Measurements from ENCODE around the gene LTBP1.

LTBP1 gene

DNA sequence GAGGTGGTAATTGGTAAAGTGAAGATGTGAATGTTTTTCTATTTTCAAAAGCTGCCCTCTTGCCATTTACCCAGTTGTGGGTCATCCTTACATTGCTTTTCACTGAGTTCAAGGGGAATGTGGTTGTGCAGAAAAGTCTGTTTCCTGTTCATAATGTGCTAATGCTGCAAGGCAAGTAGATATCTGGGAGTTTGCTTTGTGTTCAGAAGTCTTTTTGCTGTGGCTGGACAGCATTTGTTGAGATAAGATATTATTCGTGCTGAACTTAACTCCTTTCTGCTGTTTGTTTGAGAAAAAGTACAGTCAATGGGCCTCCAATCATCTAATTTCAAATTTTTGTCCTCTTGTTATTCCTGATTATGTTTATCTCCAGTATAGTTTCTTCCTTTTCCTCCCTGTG, 263.2 kb downstream of the LTBP1 start:
- no peak for TF ChIP-seq FOXM1 (IDR thresholded peaks at IDR 0.05; ENCODE audit: borderline replicate concordance, low read depth)
- no peak for TF ChIP-seq TCF12 (IDR thresholded peaks at IDR 0.05; ENCODE audit: low read depth)
- TF ChIP-seq RAD21 (IDR thresholded peaks at IDR 0.05; ENCODE audit: low read depth): no peak
- no peak for TF ChIP-seq TEAD4 (IDR thresholded peaks at IDR 0.05)
- TF ChIP-seq, protein P1, sequence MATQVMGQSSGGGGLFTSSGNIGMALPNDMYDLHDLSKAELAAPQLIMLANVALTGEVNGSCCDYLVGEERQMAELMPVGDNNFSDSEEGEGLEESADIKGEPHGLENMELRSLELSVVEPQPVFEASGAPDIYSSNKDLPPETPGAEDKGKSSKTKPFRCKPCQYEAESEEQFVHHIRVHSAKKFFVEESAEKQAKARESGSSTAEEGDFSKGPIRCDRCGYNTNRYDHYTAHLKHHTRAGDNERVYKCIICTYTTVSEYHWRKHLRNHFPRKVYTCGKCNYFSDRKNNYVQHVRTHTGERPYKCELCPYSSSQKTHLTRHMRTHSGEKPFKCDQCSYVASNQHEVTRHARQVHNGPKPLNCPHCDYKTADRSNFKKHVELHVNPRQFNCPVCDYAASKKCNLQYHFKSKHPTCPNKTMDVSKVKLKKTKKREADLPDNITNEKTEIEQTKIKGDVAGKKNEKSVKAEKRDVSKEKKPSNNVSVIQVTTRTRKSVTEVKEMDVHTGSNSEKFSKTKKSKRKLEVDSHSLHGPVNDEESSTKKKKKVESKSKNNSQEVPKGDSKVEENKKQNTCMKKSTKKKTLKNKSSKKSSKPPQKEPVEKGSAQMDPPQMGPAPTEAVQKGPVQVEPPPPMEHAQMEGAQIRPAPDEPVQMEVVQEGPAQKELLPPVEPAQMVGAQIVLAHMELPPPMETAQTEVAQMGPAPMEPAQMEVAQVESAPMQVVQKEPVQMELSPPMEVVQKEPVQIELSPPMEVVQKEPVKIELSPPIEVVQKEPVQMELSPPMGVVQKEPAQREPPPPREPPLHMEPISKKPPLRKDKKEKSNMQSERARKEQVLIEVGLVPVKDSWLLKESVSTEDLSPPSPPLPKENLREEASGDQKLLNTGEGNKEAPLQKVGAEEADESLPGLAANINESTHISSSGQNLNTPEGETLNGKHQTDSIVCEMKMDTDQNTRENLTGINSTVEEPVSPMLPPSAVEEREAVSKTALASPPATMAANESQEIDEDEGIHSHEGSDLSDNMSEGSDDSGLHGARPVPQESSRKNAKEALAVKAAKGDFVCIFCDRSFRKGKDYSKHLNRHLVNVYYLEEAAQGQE (IDR thresholded peaks at IDR 0.05; ENCODE audit: low read depth): no peak
- no peak for TF ChIP-seq CEBPB (IDR thresholded peaks at IDR 0.05)

DNA sequence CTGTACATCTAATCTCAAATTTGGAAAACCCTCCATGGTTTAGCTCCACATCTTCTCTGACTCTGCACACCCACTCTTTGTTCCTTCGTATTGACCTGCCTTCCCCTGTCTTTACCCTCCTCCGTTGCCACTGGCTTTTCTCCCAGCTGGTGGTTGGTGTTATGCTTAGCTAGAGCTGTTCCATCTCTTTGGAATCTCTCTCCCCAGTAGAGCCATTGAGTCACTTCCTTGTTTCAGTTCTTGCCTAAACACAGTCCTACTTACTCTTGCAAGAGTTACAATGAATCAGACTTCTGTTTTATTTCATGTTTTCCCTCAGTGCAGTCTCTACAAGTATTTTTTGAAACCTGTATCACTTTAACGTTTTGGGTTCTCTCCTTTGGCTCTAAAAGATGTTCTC, 263.9 kb downstream of the LTBP1 start:
- TF ChIP-seq, protein P1 (IDR thresholded peaks at IDR 0.05; ENCODE audit: low read depth): no peak
- TF ChIP-seq ZBTB7A (IDR thresholded peaks at IDR 0.05; ENCODE audit: low read depth): no peak
- no peak for TF ChIP-seq CEBPB (IDR thresholded peaks at IDR 0.05)
- no peak for TF ChIP-seq YY1 (IDR thresholded peaks at IDR 0.05; ENCODE audit: low read depth)
- TF ChIP-seq NFIC (IDR thresholded peaks at IDR 0.05): no peak
- TF ChIP-seq CREB1 (IDR thresholded peaks at IDR 0.05; ENCODE audit: low read depth): no peak
- TF ChIP-seq RAD21 (IDR thresholded peaks at IDR 0.05; ENCODE audit: low read depth): no peak
- TF ChIP-seq TAF1 (IDR thresholded peaks at IDR 0.05; ENCODE audit: low read depth): no peak

DNA sequence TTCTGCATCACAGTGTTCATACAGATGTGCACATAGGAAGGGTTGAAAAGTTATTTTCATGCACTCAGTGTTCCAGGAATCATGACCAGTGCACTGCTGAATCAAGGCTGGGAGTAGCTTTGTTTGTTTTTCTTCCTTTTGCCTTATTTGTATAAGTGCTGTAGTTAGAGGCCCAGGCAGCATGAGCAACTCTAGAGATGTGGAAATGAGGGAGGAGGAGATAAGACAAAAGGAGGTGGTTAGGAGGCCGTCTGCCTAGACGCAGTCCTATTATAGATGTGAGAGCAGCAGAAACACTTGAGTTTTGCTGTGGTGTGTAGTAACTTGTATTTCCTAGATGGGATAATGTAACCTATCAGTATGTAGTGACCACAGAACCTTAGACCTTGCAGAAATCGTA, 265.4 kb downstream of the LTBP1 start:
- TF ChIP-seq FOXM1 (IDR thresholded peaks at IDR 0.05; ENCODE audit: borderline replicate concordance, low read depth) (no peak), EP300 (IDR thresholded peaks at IDR 0.05; ENCODE audit: borderline replicate concordance) (no peak)

DNA sequence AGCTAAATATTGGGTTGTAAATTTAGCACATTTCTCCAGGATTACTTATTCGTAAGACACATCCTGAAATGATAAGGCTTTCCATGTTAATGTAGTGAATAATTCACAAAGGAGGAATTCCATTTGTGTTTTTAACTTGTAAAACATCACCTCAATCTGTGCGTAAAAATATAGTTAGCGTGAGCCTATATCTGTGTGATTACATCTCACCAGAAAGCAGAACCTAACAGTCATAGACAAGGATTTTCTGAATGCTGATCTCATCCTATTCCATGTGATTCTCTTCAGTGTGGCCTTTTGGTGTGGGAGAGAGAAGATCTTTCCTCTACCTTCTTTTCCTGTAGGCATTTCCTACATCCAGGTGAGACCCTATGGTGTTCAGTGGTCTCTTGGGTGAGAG, 266.5 kb downstream of the LTBP1 start:
- no peak for TF ChIP-seq YY1 (IDR thresholded peaks at IDR 0.05; ENCODE audit: low read depth)
- no peak for TF ChIP-seq TAF1 (IDR thresholded peaks at IDR 0.05; ENCODE audit: low read depth)
- TF ChIP-seq CREB1 (IDR thresholded peaks at IDR 0.05; ENCODE audit: low read depth): no peak
- TF ChIP-seq FOXM1 (IDR thresholded peaks at IDR 0.05; ENCODE audit: borderline replicate concordance, low read depth): no peak
- TF ChIP-seq RAD21 (IDR thresholded peaks at IDR 0.05; ENCODE audit: low read depth): no peak
- TF ChIP-seq, protein P2, sequence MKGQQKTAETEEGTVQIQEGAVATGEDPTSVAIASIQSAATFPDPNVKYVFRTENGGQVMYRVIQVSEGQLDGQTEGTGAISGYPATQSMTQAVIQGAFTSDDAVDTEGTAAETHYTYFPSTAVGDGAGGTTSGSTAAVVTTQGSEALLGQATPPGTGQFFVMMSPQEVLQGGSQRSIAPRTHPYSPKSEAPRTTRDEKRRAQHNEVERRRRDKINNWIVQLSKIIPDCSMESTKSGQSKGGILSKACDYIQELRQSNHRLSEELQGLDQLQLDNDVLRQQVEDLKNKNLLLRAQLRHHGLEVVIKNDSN (IDR thresholded peaks at IDR 0.05): no peak
- no peak for TF ChIP-seq TCF12 (IDR thresholded peaks at IDR 0.05; ENCODE audit: low read depth)
- TF ChIP-seq EGR1 (IDR thresholded peaks at IDR 0.05): no peak
- TF ChIP-seq NFIC (IDR thresholded peaks at IDR 0.05): no peak
- TF ChIP-seq, protein P1 (IDR thresholded peaks at IDR 0.05; ENCODE audit: low read depth): no peak
- no peak for TF ChIP-seq TEAD4 (IDR thresholded peaks at IDR 0.05)
- TF ChIP-seq EP300 (IDR thresholded peaks at IDR 0.05; ENCODE audit: borderline replicate concordance): no peak
- TF ChIP-seq, protein P3, sequence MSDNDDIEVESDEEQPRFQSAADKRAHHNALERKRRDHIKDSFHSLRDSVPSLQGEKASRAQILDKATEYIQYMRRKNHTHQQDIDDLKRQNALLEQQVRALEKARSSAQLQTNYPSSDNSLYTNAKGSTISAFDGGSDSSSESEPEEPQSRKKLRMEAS (IDR thresholded peaks at IDR 0.05): no peak
- no peak for TF ChIP-seq CEBPB (IDR thresholded peaks at IDR 0.05)
- no peak for TF ChIP-seq ZBTB7A (IDR thresholded peaks at IDR 0.05; ENCODE audit: low read depth)

DNA sequence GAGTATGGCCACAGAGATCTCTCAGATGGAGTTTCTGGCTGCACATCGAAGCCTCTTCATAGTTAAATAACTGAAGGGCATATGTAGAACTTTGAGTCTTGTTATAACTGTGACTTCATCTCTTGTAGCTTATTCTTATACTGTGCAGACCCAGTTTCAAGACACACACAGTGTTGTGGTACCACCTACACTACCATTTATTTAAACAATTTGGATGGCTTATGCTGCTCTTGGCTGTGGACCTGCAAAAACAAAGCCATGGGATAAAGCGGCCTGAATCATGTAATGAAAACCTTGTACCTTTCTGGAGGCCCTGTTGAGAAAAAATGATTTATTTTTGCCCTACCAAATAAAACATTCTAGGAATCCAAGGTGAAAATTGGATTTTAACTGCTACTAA, 266.9 kb downstream of the LTBP1 start:
- TF ChIP-seq EP300 (IDR thresholded peaks at IDR 0.05; ENCODE audit: borderline replicate concordance): no peak
- no peak for TF ChIP-seq YY1 (IDR thresholded peaks at IDR 0.05; ENCODE audit: low read depth)
- TF ChIP-seq EGR1 (IDR thresholded peaks at IDR 0.05): no peak
- no peak for TF ChIP-seq CREB1 (IDR thresholded peaks at IDR 0.05; ENCODE audit: low read depth)
- no peak for TF ChIP-seq CEBPB (IDR thresholded peaks at IDR 0.05)
- no peak for TF ChIP-seq FOXM1 (IDR thresholded peaks at IDR 0.05; ENCODE audit: borderline replicate concordance, low read depth)
- no peak for TF ChIP-seq ZBTB7A (IDR thresholded peaks at IDR 0.05; ENCODE audit: low read depth)
- TF ChIP-seq TEAD4 (IDR thresholded peaks at IDR 0.05): no peak
- TF ChIP-seq TAF1 (IDR thresholded peaks at IDR 0.05; ENCODE audit: low read depth): no peak
- no peak for TF ChIP-seq RAD21 (IDR thresholded peaks at IDR 0.05; ENCODE audit: low read depth)
- TF ChIP-seq, protein P2 (IDR thresholded peaks at IDR 0.05): no peak
- TF ChIP-seq, protein P1 (IDR thresholded peaks at IDR 0.05; ENCODE audit: low read depth): no peak
- no peak for TF ChIP-seq NFIC (IDR thresholded peaks at IDR 0.05)
- no peak for TF ChIP-seq TCF12 (IDR thresholded peaks at IDR 0.05; ENCODE audit: low read depth)
- TF ChIP-seq, protein P3 (IDR thresholded peaks at IDR 0.05): no peak

Measured in Ishikawa (cell line).